ENCODE data around the gene GPR32. TPM values are rescaled to one million over a fixed set of nuclear protein-coding genes. Genes with fewer than 3 reads are reported as not detected.
"Not testable (repeated sequence)": the region's sequence is repeated elsewhere in the genome, so short reads cannot be mapped to it uniquely, and the experiment has no call there.

GPR32 gene
- polyA plus RNA-seq, 1 donor, result not detected

GRCh38 chr19:50783848-50784152 lies 13.5 kb downstream of the GPR32 start:
- DNase-seq, result not testable (repeated sequence)

- no peak for DNase-seq
These were observed 14.4 kb downstream of the GPR32 start for GRCh38 chr19:50784710-50785109.

DNA sequence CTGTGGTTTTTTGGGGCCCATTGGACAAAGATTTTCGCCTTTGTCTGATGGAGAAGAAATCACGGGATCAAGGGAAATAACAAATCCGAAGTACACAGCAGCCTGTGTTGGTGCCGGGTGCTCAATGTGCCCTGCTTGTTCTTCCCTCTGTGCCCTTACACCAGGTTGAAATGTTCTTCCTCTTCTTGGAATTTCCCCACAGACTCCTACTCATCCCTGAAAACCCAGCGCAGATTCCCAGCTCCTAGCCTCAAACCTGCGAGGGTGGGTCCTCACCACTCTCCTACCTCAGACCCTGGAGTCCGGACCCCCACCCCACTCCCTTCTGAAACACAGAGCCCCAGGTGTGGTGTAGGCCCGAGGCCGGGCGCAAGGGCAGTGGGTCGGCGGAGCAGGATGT lies 15.1 kb downstream of the GPR32 start:
- DNase-seq, result no peak

- DNase-seq, result no peak
These were observed 20.1 kb downstream of the GPR32 start, which contains the start of gene ACP4 for GRCh38 chr19:50790396-50790795. Gene ACP4 (plus strand): TSS chr19:50790415. CDS start chr19:50790415, 0 bp downstream.

- DNase-seq, result no peak
These were observed 20.7 kb downstream of the GPR32 start for GRCh38 chr19:50790922-50791467.

DNA sequence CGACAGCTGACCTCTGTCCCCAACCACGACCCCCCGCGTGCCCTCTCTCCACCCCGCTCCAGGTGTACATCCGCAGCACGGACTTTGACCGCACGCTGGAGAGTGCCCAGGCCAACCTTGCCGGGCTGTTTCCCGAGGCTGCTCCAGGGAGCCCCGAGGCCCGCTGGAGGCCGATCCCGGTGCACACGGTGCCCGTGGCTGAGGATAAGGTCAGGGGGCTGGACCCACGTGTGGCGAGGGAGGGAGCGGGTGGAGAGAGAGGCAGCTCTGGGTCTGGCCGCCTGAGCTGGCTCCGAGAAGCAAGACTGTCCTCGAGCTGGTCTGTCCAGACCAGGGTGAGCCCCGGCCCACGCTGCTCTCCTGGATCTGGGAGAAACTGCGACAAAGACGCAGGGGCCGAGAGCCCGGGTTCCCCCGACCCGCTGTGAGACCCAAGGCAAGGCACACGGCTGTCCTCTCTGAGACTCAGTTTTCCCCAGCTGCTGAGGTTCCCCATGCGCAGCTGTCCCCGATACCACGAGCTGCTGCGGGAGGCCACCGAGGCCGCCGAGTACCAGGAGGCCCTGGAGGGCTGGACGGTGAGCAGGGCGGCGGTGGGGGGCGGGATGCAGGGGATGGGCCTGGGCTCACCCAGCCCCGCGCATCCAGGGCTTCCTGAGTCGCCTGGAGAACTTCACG lies 21.5 kb downstream of the GPR32 start:
- DNase-seq, result no peak

DNA sequence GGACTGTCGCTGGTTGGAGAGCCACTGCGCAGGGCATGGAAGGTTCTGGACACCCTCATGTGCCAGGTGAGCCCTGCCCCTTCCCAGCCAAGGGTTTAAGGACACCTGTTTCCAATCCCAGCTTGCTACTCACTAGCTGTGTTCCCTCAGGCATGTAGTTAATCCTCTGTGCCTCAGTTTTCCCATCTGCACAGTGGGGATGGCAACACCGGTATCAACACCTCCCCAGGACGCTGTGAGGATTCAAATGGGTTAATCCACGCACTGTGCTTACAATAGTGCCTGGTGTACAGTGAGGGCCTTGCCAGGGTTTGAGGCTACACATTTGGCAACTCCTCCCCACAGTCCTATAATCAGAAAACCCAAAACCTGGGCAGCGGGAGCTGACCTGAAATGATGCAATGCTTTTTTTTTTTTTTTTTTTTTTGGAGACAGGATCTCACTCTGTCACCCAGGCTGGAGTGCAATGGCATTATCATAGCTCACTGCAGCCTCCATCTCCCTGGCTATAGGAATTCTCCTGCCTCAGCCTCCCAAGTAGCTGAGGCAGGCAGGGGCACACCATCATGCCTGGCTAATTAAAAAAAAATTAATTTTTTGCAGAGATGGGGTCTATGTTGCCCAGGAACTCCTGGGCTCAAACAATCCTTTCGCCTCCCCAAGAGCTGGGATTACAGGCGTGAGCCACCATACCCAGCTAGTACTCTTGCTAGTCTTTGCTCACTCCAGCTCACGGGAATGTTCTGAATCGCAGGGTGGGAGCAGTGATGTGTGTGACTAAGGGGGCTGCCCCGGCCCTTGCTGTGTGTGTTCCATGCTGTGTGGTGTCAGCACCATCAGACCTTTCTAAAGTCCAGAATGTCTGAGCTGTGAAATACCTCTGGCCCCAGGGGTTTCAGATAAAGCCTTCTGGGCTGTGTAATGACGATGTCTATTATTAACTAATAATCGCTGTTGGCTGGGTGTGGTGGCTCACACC lies 22.3 kb downstream of the GPR32 start:
- no peak for DNase-seq

DNA sequence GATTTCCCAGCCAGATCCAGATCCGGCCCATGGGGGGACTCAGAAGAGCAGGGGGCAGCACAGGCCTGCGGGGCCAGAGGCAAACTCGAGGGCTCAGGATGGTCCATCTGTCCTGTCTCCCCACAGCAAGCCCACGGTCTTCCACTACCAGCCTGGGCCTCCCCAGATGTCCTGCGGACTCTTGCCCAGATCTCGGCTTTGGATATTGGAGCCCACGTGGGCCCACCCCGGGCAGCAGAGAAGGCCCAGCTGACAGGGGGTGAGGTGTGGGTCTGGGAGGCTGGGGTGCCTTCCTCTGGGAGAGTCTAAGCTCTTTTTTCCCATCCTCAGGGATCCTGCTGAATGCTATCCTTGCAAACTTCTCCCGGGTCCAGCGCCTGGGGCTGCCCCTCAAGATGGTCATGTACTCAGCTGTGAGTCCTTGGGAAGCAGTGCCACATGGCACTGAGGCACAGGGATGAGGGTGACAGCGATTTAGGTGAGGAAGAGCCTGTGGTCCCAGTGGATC lies 23.3 kb downstream of the GPR32 start:
- no peak for DNase-seq

DNA sequence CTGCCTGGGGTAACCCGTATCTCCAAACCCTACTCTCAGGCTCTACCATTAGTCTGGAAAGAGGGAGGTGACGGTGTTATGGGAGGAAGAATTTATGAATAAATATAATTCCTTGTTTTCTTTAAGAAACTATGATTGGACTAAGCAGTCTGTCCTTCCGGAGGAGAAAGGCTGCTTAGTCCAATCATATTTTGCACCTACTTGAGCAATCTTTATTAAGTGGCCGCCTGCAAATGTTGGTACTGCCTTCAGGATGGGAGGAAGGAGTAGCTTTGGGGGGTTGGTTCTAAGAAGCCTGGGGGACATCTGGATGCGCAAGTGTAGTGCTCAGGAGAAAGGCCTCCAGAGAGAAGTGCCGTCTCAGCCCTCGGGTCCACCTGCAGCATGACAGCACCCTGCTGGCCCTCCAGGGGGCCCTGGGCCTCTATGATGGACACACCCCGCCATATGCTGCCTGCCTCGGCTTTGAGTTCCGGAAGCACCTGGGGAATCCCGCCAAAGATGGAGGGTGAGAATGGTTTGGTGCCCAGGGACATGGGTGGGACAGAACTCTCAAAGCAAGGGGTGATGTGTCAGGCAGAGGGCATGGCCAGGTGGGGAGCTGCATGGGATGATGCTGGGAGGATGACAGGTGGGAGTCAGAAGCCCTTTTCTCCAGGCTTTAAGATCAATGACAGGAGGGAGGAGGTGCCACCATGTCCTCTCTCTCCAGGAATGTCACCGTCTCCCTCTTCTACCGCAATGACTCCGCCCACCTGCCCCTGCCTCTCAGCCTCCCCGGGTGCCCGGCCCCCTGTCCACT lies 24.0 kb downstream of the GPR32 start:
- DNase-seq, result no peak

DNA sequence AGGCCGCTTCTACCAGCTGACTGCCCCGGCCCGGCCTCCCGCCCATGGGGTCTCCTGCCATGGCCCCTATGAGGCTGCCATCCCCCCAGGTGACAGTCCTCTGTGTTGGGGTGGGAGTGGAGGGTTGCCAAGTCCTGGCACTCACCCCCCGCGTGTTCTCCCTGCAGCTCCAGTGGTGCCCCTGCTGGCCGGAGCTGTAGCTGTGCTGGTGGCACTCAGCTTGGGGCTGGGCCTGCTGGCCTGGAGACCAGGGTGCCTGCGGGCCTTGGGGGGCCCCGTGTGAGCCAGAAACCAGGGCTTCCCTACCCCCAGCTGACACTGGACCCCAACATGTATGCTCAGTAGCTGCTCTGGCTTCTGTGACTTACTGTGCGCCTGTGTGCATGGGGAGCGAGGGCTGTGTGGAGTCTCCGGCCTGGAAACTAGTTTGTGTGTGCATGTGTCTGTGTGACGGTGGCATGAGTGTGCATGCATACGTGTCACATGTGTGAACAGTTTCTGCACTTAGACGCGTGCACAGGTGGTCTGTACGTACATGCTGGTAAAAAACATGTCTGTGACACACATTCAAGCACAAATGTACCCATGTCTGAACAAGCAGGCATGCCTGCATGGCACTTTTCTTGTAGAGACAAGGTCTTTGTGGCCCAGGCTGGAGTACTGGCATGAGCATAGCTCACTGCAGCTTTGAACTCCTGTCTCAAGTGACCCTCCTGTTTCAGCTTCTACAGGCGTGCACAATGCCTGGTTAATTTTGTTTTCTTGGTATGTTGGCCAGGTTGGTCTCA lies 24.8 kb downstream of the GPR32 start:
- DNase-seq, result no peak

DNA sequence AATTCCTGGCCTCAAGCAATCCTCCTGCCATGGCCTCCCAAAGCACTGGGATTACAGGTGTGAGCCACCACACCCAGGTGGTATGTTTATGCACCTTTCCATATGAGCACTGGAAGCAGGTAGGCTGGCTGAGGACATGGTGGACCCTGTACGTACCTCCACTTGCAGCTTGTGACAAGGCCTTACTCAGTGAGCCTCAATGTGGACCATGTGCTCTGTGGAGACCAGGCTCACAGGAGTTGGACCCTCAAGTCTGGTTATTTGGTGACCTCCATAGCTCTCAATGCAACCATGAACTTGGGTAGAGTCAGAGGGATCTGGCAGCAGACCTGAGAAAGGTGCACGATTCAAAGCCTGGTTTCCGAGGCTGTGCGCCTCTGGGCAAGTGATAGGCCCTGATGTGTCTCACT lies 25.4 kb downstream of the GPR32 start:
- no peak for DNase-seq

GRCh38 chr19:50796128-50796633 lies 25.9 kb downstream of the GPR32 start:
- DNase-seq, result no peak

GRCh38 chr19:50796634-50797428 lies 26.6 kb downstream of the GPR32 start:
- no peak for DNase-seq

GRCh38 chr19:50797429-50797780 lies 27.1 kb downstream of the GPR32 start:
- no peak for DNase-seq

GRCh38 chr19:50797781-50798658 lies 27.8 kb downstream of the GPR32 start:
- DNase-seq, result no peak

DNA sequence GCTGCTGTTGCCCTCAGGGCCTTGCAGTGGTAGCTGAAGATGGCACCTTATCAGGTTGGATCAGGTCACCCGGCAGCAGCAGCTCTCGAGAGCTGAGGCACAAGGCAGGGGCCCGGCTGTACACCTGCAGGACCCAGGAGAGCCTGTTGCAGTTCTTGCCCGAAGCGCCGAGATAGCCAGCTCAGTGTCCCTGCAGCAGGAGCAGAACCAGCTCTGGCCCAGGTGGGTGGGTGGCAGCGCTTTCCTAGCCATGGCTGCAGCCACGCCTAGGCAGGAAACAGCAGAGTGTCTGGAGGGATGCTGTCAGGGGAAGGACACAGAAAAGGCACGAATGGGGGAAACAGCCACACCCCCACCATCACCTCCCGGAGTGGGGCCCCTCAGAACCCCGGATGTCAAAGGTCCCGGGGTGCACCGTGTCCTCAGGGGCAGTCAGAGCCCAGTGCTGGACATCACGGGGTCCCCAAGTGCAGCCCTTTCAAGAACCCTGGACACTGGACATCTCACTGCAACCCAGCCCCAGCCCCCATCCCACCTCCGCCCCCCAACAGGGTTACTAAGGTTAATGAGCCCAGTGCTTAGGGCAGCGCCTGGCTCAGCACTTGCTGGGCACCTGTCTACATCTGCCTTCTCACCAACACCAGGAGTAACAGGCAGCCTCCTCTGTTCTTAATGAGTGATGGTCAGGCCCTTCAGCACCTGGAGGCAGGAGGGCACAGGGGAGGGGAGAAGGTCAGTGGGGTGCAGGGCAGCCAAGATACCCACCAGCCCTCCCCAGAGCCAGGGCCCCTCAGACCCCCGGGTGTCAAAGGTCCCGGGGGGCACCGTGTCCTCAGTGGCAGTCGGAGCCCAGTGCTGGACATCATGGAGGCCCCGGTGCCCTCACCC lies 28.6 kb downstream of the GPR32 start:
- DNase-seq, result no peak

- no peak for DNase-seq
These were observed 29.2 kb downstream of the GPR32 start for GRCh38 chr19:50799547-50799851.

GRCh38 chr19:50801107-50801506 lies 30.8 kb downstream of the GPR32 start:
- no peak for DNase-seq

Data from hindlimb muscle (tissue), 1 donor.